Esophagus squamous epithelium (tissue), 5 donors: ENCODE results near the gene CASP8. TPM values are rescaled to one million over a fixed set of nuclear protein-coding genes. Genes with fewer than 3 reads are reported as not detected.

ENCODE experiments used
- DNase-seq: peaks from one replicate; lab custom pipeline; 2025; lab: John Stamatoyannopoulos, UW
- H3K27ac ChIP-seq, 4 donors: fragments of 200-600 bp; sonication (generic); one replicate each; pipeline ENCODE4 v1.5.1; 2016 to 2019; ENCODE audit warnings: mild to moderate bottlenecking in 1 of 4
- H3K27me3 ChIP-seq, 4 donors: fragments of 200-600 bp; sonication (generic); 1 replicate in 3 of 4; 2 replicates in 1 of 4; pipeline versions ENCODE4 v1.5.1 to v1.6.0; 2017 to 2021; ENCODE audit warnings: antibody characterized with exemption in 1 of 4
- H3K36me3 ChIP-seq, 3 donors: fragments of 200-600 bp; sonication (generic); one replicate each; pipeline ENCODE4 v1.5.1; 2016 to 2019
- H3K4me1 ChIP-seq, 3 donors: fragments of 200-600 bp; sonication (generic); one replicate each; pipeline ENCODE4 v1.5.1; 2017 to 2019
- H3K4me3 ChIP-seq, 4 donors: fragments of 200-600 bp; sonication (generic); 1 replicate in 3 of 4; 2 replicates in 1 of 4; pipeline ENCODE4 v1.5.1; 2016 to 2019; ENCODE audit warnings: mild to moderate bottlenecking in 2 of 4, moderate library complexity in 1 of 4
- H3K9me3 ChIP-seq, 3 donors: fragments of 200-600 bp; sonication (generic); one replicate each; pipeline ENCODE4 v1.5.1; 2016 to 2019
- POLR2A ChIP-seq, 4 donors: fragments of 450-650 bp; IDR thresholded peaks; one replicate each; pipeline ENCODE4 v1.6.1; 2017; ENCODE audit warnings: antibody characterized with exemption in 4 of 4, mild to moderate bottlenecking in 4 of 4, moderate library complexity in 3 of 4
- WGBS, 2 donors: methylation state at CpG; one replicate each; pipeline ENCODE4 v1.1.5; 2018; 5-methylcytosine and 5-hydroxymethylcytosine counted together
- intact Hi-C: fragments of 100-400 bp; cut with DNase I; formaldehyde crosslinking; loops from one replicate; pipeline ENCODE4 v1.15.0; 2022
- total RNA-seq, 4 donors: library from RNA; depleted of rRNA; stranded (reverse); fragments of >200 nt; gene quantifications; one replicate each; pipeline ENCODE4 v1.1.0, GENCODE V29; 2016
- TF ChIP-seq, protein P1 (sequence below), 6 experiments: fragments of 450-650 bp in 4 of 6; fragments of 200-600 bp in 2 of 6; sonication (generic) in 2 of 6; IDR thresholded peaks; one replicate each; pipeline ENCODE4 v1.5.1; 2016 to 2019; ENCODE audit warnings: antibody characterized with exemption in 6 of 6, mild to moderate bottlenecking in 4 of 6, moderate library complexity in 4 of 6
- donor health status: DM: yes; HTN: yes; CAD: no.

CASP8 gene
- total RNA-seq, 4 donors from 2014 or later, result 13.8 to 28.2 (median 22.8) TPM

GRCh38 chr2:201264472-201265173, 4.3 kb downstream of the CASP8 start:
- 85 to 86% methylated on average over 6 to 7 of the region's 7 CpGs for WGBS, 2 donors
- TF ChIP-seq POLR2A (IDR thresholded peaks at IDR 0.05), result no peak
- TF ChIP-seq, protein P1, sequence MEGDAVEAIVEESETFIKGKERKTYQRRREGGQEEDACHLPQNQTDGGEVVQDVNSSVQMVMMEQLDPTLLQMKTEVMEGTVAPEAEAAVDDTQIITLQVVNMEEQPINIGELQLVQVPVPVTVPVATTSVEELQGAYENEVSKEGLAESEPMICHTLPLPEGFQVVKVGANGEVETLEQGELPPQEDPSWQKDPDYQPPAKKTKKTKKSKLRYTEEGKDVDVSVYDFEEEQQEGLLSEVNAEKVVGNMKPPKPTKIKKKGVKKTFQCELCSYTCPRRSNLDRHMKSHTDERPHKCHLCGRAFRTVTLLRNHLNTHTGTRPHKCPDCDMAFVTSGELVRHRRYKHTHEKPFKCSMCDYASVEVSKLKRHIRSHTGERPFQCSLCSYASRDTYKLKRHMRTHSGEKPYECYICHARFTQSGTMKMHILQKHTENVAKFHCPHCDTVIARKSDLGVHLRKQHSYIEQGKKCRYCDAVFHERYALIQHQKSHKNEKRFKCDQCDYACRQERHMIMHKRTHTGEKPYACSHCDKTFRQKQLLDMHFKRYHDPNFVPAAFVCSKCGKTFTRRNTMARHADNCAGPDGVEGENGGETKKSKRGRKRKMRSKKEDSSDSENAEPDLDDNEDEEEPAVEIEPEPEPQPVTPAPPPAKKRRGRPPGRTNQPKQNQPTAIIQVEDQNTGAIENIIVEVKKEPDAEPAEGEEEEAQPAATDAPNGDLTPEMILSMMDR (IDR thresholded peaks at IDR 0.05), result no peak
- Histone ChIP-seq H3K27ac (no peak overlapping the region), H3K36me3 (peaks cover 4 to 36% (median 7%) of the 10 kb centered on the region in 3 donors), H3K4me1 (peaks cover 8 to 49% (median 12%) of the 10 kb centered on the region in 3 donors), H3K9me3 (no peaks in the 10 kb centered on the region), H3K27me3 (no peaks in the 10 kb centered on the region), H3K4me3 (no peak overlapping the region)
- DNase-seq, result no peak
- intact Hi-C loops, result no loop called here

DNA sequence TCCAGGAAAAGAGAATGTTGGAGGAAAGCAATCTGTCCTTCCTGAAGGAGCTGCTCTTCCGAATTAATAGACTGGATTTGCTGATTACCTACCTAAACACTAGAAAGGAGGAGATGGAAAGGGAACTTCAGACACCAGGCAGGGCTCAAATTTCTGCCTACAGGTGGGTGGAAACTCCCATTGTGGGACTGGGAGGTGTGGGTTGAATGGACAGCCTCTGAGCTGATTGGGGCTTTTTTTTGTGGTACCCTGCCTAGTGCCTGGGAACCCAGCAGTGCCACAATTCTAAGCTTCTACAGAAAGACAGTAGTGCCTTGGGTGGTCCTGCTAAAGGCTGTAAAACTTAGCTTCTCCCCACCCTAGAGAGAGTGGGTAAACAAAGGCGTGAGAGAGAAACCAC, 6.3 kb downstream of the CASP8 start:
- no peaks in the 10 kb centered on the region for H3K27me3 ChIP-seq
- H3K9me3 ChIP-seq, result no peaks in the 10 kb centered on the region
- intact Hi-C loops, result no loop called here
- no peak for TF ChIP-seq POLR2A (IDR thresholded peaks at IDR 0.05)
- TF ChIP-seq, protein P1 (IDR thresholded peaks at IDR 0.05), result no peak
- no peak for DNase-seq
- no peak overlapping the region for H3K27ac ChIP-seq
- peaks cover 4 to 56% (median 7%) of the 10 kb centered on the region in 3 donors for H3K36me3 ChIP-seq
- peaks cover 0 to 29% (median 0%) of the 10 kb centered on the region in 3 donors for H3K4me1 ChIP-seq
- H3K4me3 ChIP-seq, result no peak overlapping the region
- 82 to 90% methylated on average over 2 of the region's 2 CpGs for WGBS, 2 donors

- intact Hi-C loops, result no loop called here
- TF ChIP-seq, protein P1 (IDR thresholded peaks at IDR 0.05), result no peak
- TF ChIP-seq POLR2A (IDR thresholded peaks at IDR 0.05), result no peak
- 79 to 88% methylated on average over 8 to 12 of the region's 12 CpGs for WGBS, 2 donors
- no peaks in the 10 kb centered on the region for H3K27me3 ChIP-seq
- DNase-seq, result no peak
- no peak overlapping the region for H3K27ac ChIP-seq
- H3K9me3 ChIP-seq, result no peaks in the 10 kb centered on the region
- peaks cover 0 to 20% (median 0%) of the 10 kb centered on the region in 3 donors for H3K4me1 ChIP-seq
- H3K36me3 ChIP-seq, result peaks cover 4 to 64% (median 7%) of the 10 kb centered on the region in 3 donors
- H3K4me3 ChIP-seq, result no peak overlapping the region
Observed at GRCh38 chr2:201267278-201268030, 7.1 kb downstream of the CASP8 start.

GRCh38 chr2:201269764-201270163, 9.4 kb downstream of the CASP8 start:
- intact Hi-C loops, result no loop called here
- Histone ChIP-seq H3K27me3 (no peaks in the 10 kb centered on the region), H3K9me3 (no peaks in the 10 kb centered on the region), H3K4me3 (no peak overlapping the region), H3K36me3 (peaks cover 10 to 87% (median 12%) of the 10 kb centered on the region in 3 donors), H3K27ac (no peak overlapping the region), H3K4me1 (no peaks in the 10 kb centered on the region)
- WGBS, 2 donors, result 93% methylated on average over 2 of the region's 2 CpGs
- TF ChIP-seq, protein P1 (IDR thresholded peaks at IDR 0.05), result no peak
- TF ChIP-seq POLR2A (IDR thresholded peaks at IDR 0.05), result no peak
- no peak for DNase-seq
